H1 (cell line): ENCODE measurements around the gene TTC3. TPM values are rescaled to one million over a fixed set of nuclear protein-coding genes. Genes with fewer than 3 reads are reported as not detected.

ENCODE experiments used
- ATF2 ChIP-seq: IDR thresholded peaks from 2 replicates; pipeline ENCODE4 v1.6.1; 2012; ENCODE audit warnings: low read length, inconsistent platforms
- ATF3 ChIP-seq: IDR thresholded peaks from 2 replicates; pipeline ENCODE4 v1.6.1; 2011; ENCODE audit warnings: low read depth, mild to moderate bottlenecking, low read length; ENCODE audit not compliant: insufficient read depth
- CBX8 ChIP-seq: fragments of 300-800, 300-1000 bp; sonication (generic); IDR thresholded peaks from 2 replicates; pipeline ENCODE4 v1.7.1; 2016; ENCODE audit warnings: low read depth, low read length, borderline replicate concordance
- JUND ChIP-seq: IDR thresholded peaks from 2 replicates; pipeline ENCODE4 v1.6.1; 2011; ENCODE audit warnings: mild to moderate bottlenecking, improper control_type of control experiment, low read length
- KDM4A ChIP-seq: IDR thresholded peaks from one replicate; pipeline ENCODE4 v1.7.1; 2012; ENCODE audit warnings: low read depth, mild to moderate bottlenecking, moderate library complexity, low read length, inconsistent platforms; ENCODE audit not compliant: severe bottlenecking
- RFX5 ChIP-seq: IDR thresholded peaks from 2 replicates; pipeline ENCODE4 v1.6.1; 2011; ENCODE audit warnings: low read depth, low read length, improper control_type of control experiment, borderline replicate concordance
- SIRT6 ChIP-seq: IDR thresholded peaks from one replicate; pipeline ENCODE4 v1.7.1; 2012; ENCODE audit warnings: low read length, inconsistent platforms
- SUZ12 ChIP-seq: fragments of 200-600 bp; sonication (generic); IDR thresholded peaks from 2 replicates; pipeline ENCODE4 v1.6.1; 2012; ENCODE audit warnings: mild to moderate bottlenecking, inconsistent platforms, low read length, moderate library complexity, mixed read lengths
- TAF1 ChIP-seq: IDR thresholded peaks from 2 replicates; pipeline ENCODE4 v1.6.1; 2011; ENCODE audit warnings: mild to moderate bottlenecking, low read depth, low read length
- YY1 ChIP-seq: IDR thresholded peaks from 2 replicates; pipeline ENCODE4 v1.6.1; 2011; ENCODE audit warnings: low read depth, mild to moderate bottlenecking, low read length
- ZNF274 ChIP-seq: IDR thresholded peaks from 2 replicates; pipeline ENCODE4 v1.7.0; 2012; ENCODE audit warnings: low read length, borderline replicate concordance; ENCODE audit errors: extremely low read depth
- polyA plus RNA-seq, 7 experiments: library from polyadenylated mRNA; depleted of rRNA in 3 of 7; stranded (reverse) in 5 of 7; unstranded in 2 of 7; fragments of >200 nt in 5 of 7; fragments of 200-250 nt in 2 of 7; gene quantifications; 1 replicate in 5 of 7; 2 replicates in 1 of 7; 4 replicates in 1 of 7; pipeline versions ENCODE4 v1.2.1 to v1.2.3, GENCODE V29; 2011 to 2013; ENCODE audit warnings: missing spikeins in 2 of 7, mixed read lengths in 2 of 7
- total RNA-seq: library from RNA; stranded (reverse); fragmentation: NEBNext Ultra II Directional; extraction: Animal tissue kit (Norgen Biotek cat#: 25700); gene quantifications from 2 replicates; pipeline ENCODE4 v1.2.1, GENCODE V29; 2021

TTC3 gene
- total and polyA plus RNA-seq, 2 of the 8 experiments (the other 6 are each of a cell fraction or from before 2014, with no cell fraction given), result 11.0 to 36.2 TPM

- TF ChIP-seq ATF2, result no peak
- TF ChIP-seq JUND, result no peak
- TF ChIP-seq YY1, result no peak
- TF ChIP-seq RFX5, result no peak
- no peak for TF ChIP-seq CBX8
- no peak for TF ChIP-seq SUZ12
- TF ChIP-seq ZNF274, result no peak
- TF ChIP-seq ATF3, result no peak
- no peak for TF ChIP-seq SIRT6
- no peak for TF ChIP-seq TAF1
- TF ChIP-seq KDM4A, result no peak
Observed at GRCh38 chr21:37210799-37211198, 137.7 kb downstream of the TTC3 start (continued).
